ENCODE measurements around the gene PIWIL4.

PIWIL4 gene

DNA sequence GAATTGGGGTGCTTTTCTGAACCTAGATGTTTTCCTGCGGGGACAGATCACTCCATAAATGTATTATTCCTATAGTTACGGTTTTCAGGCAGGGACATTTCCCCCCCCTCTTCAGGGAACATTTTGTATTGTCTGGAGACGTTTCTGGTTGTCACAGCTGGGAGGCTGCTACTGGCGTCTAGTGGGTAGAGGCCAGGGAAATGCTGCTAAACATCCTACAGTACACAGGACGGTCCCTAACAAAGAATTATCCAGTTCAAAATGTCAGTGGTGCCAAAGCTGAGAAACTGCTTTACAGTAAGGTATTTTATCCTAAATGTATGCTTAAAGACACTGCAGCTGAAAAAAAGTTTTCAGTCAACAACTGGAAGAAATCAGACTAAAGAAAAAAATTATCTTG is 19.4 kb downstream of the PIWIL4 start:
- Histone ChIP-seq H3K9me3 (ENCODE audit: control insufficient read depth, insufficient read depth, low read depth, low read length) (no peaks in the 10 kb centered on the region), H3K36me3 (ENCODE audit: control insufficient read depth in 2 of 2, insufficient read depth in 1 of 2, low read length in 2 of 2) (no peaks in the 10 kb centered on the region), H3K4me3 (ENCODE audit: low read depth, low read length) (no peak overlapping the region), H3K4me1 (ENCODE audit: control insufficient read depth, insufficient read depth, low read length) (no peaks in the 10 kb centered on the region), H3K27ac (ENCODE audit: extremely low read depth, low read depth, low read length) (no peak overlapping the region)
- POLR2A ChIA-PET: no interaction called here
- CTCF ChIA-PET: no interaction called here
- TF ChIP-seq HIC1 (tag by site-specific recombination; IDR thresholded peaks at IDR 0.05) (no peak), ZNF585B (tag by site-specific recombination; IDR thresholded peaks at IDR 0.05) (no peak), ZNF560 (tag by site-specific recombination; IDR thresholded peaks at IDR 0.05; ENCODE audit: borderline replicate concordance) (no peak), ZFP69B (tag by site-specific recombination; IDR thresholded peaks at IDR 0.05) (no peak), SP3 (tag by site-specific recombination; IDR thresholded peaks at IDR 0.05) (no peak), ZNF785 (tag by site-specific recombination; IDR thresholded peaks at IDR 0.05) (no peak), KLF9 (tag by site-specific recombination; IDR thresholded peaks at IDR 0.05; ENCODE audit: low read depth) (no peak), GLI4 (tag by site-specific recombination; IDR thresholded peaks at IDR 0.05) (no peak), ZNF623 (tag by site-specific recombination; IDR thresholded peaks at IDR 0.05) (no peak), ZNF529 (tag by site-specific recombination; IDR thresholded peaks at IDR 0.05; ENCODE audit: insufficient replicate concordance) (no peak), GLIS2 (tag by site-specific recombination; IDR thresholded peaks at IDR 0.05) (no peak), KLF7 (tag by site-specific recombination; IDR thresholded peaks at IDR 0.05; ENCODE audit: borderline replicate concordance) (no peak), ZNF791 (tag by site-specific recombination; IDR thresholded peaks at IDR 0.05) (no peak), ZNF677 (tag by site-specific recombination; IDR thresholded peaks at IDR 0.05) (no peak), ZNF341 (tag by site-specific recombination; IDR thresholded peaks at IDR 0.05; ENCODE audit: low read depth) (no peak)
- TF ChIP-seq, protein P1, sequence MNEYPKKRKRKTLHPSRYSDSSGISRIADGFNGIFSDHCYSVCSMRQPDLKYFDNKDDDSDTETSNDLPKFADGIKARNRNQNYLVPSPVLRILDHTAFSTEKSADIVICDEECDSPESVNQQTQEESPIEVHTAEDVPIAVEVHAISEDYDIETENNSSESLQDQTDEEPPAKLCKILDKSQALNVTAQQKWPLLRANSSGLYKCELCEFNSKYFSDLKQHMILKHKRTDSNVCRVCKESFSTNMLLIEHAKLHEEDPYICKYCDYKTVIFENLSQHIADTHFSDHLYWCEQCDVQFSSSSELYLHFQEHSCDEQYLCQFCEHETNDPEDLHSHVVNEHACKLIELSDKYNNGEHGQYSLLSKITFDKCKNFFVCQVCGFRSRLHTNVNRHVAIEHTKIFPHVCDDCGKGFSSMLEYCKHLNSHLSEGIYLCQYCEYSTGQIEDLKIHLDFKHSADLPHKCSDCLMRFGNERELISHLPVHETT (tag by site-specific recombination; IDR thresholded peaks at IDR 0.05): no peak
- TF ChIP-seq, protein P2, sequence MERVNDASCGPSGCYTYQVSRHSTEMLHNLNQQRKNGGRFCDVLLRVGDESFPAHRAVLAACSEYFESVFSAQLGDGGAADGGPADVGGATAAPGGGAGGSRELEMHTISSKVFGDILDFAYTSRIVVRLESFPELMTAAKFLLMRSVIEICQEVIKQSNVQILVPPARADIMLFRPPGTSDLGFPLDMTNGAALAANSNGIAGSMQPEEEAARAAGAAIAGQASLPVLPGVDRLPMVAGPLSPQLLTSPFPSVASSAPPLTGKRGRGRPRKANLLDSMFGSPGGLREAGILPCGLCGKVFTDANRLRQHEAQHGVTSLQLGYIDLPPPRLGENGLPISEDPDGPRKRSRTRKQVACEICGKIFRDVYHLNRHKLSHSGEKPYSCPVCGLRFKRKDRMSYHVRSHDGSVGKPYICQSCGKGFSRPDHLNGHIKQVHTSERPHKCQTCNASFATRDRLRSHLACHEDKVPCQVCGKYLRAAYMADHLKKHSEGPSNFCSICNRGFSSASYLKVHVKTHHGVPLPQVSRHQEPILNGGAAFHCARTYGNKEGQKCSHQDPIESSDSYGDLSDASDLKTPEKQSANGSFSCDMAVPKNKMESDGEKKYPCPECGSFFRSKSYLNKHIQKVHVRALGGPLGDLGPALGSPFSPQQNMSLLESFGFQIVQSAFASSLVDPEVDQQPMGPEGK (tag by site-specific recombination; IDR thresholded peaks at IDR 0.05): no peak
- TF ChIP-seq, protein P3, sequence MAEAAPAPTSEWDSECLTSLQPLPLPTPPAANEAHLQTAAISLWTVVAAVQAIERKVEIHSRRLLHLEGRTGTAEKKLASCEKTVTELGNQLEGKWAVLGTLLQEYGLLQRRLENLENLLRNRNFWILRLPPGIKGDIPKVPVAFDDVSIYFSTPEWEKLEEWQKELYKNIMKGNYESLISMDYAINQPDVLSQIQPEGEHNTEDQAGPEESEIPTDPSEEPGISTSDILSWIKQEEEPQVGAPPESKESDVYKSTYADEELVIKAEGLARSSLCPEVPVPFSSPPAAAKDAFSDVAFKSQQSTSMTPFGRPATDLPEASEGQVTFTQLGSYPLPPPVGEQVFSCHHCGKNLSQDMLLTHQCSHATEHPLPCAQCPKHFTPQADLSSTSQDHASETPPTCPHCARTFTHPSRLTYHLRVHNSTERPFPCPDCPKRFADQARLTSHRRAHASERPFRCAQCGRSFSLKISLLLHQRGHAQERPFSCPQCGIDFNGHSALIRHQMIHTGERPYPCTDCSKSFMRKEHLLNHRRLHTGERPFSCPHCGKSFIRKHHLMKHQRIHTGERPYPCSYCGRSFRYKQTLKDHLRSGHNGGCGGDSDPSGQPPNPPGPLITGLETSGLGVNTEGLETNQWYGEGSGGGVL (tag by site-specific recombination; IDR thresholded peaks at IDR 0.05): no peak

DNA sequence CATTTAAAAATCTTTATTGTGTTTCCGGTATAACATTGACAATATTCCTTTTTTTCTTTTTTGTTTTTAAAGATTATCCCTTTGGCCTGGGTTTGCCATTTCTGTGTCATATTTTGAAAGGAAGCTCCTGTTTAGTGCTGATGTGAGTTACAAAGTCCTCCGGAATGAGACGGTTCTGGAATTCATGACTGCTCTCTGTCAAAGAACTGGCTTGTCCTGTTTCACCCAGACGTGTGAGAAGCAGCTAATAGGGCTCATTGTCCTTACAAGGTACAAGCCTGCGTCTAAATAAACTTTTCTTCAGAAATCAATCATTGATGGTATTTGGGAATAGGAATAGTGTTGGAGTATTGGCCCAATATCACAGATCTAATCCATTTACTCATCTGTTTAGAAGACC is 19.8 kb downstream of the PIWIL4 start:
- POLR2A ChIA-PET: no interaction called here
- CTCF ChIA-PET: no interaction called here
- Histone ChIP-seq H3K4me1 (ENCODE audit: control insufficient read depth, insufficient read depth, low read length) (no peaks in the 10 kb centered on the region), H3K9me3 (ENCODE audit: control insufficient read depth, insufficient read depth, low read depth, low read length) (no peaks in the 10 kb centered on the region), H3K27ac (ENCODE audit: extremely low read depth, low read depth, low read length) (no peak overlapping the region), H3K36me3 (ENCODE audit: control insufficient read depth in 2 of 2, insufficient read depth in 1 of 2, low read length in 2 of 2) (no peaks in the 10 kb centered on the region), H3K4me3 (ENCODE audit: low read depth, low read length) (no peak overlapping the region)
- TF ChIP-seq GLI2 (tag by site-specific recombination; IDR thresholded peaks at IDR 0.05; ENCODE audit: borderline replicate concordance, low read depth) (no peak), BCL6B (tag by site-specific recombination; IDR thresholded peaks at IDR 0.05) (no peak), SCRT1 (tag by site-specific recombination; IDR thresholded peaks at IDR 0.05; ENCODE audit: borderline replicate concordance) (no peak), ZNF148 (tag by site-specific recombination; IDR thresholded peaks at IDR 0.05; ENCODE audit: borderline replicate concordance) (no peak)
